Measurements from ENCODE around the gene FOSL1.

GRCh38 chr11:65944191-65944590, 44.0 kb upstream of the FOSL1 start:
- TF ChIP-seq, protein P1, sequence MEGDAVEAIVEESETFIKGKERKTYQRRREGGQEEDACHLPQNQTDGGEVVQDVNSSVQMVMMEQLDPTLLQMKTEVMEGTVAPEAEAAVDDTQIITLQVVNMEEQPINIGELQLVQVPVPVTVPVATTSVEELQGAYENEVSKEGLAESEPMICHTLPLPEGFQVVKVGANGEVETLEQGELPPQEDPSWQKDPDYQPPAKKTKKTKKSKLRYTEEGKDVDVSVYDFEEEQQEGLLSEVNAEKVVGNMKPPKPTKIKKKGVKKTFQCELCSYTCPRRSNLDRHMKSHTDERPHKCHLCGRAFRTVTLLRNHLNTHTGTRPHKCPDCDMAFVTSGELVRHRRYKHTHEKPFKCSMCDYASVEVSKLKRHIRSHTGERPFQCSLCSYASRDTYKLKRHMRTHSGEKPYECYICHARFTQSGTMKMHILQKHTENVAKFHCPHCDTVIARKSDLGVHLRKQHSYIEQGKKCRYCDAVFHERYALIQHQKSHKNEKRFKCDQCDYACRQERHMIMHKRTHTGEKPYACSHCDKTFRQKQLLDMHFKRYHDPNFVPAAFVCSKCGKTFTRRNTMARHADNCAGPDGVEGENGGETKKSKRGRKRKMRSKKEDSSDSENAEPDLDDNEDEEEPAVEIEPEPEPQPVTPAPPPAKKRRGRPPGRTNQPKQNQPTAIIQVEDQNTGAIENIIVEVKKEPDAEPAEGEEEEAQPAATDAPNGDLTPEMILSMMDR (IDR thresholded peaks at IDR 0.05; ENCODE audit: insufficient read depth, low read depth, low read length): no peak
- TF ChIP-seq EZH2 (IDR thresholded peaks at IDR 0.05; ENCODE audit: insufficient read depth, low read length): no peak
